SH-SY5Y (cell line): ENCODE measurements around the gene EVPL.

Experiments used
- GATA2 ChIP-seq: IDR thresholded peaks from 2 replicates; pipeline ENCODE4 v1.6.1; 2011; ENCODE audit warnings: mild to moderate bottlenecking, low read depth, low read length
- GATA3 ChIP-seq: IDR thresholded peaks from 2 replicates; pipeline ENCODE4 v1.6.1; 2011; ENCODE audit warnings: low read depth, mild to moderate bottlenecking, low read length, moderate library complexity

The EVPL gene

DNA sequence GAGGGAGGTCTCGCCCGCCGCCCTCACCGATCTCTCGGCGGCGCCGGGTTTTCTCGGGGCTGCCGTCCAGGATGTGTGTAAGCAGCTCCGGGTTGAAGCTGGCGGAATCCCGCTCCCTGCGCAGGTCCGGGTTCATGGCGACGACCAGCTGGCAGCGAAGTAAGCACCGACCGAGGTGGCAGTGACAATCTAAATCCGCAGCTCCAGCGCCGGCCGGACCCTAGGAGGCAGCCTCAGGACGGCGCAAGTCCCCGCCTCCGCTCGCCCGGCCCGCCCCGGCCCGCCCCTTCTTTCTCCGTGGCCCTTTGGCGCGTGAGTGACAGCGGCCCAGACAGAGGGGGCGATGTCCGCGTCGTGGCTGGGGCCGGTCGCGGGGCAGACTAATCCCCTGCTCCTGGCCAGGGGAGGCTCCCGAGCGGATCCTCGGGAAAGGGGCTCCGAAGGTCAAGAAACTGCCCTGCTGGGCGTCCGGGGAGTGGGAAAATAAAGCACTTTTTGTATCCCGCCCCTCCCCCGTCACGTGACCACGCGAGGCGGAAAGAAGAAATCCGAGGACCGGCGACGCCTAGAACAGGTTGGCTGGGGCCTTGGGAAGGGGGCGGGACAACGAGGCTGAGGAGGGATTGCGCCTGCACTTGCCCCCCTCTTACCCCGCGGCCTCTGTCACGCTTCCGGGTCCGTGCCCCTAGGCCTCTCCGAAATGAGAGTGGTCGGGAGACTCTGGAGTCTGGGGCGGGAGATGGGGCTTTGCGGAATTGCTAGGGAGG, 48.0 kb downstream of the EVPL start, which contains the start of the genes ACOX1 and TEN1:
Gene ACOX1, minus strand, starts transcription at position 229 of the 767 bp plus-strand sequence. Its CDS starts 93 bp downstream, at position 136.
Gene TEN1, plus strand, starts transcription at position 303 of the 767 bp plus-strand sequence. CDS start 6,953 bp downstream, outside the sequence.
- TF ChIP-seq GATA3 (no peak), GATA2 (no peak)

DNA sequence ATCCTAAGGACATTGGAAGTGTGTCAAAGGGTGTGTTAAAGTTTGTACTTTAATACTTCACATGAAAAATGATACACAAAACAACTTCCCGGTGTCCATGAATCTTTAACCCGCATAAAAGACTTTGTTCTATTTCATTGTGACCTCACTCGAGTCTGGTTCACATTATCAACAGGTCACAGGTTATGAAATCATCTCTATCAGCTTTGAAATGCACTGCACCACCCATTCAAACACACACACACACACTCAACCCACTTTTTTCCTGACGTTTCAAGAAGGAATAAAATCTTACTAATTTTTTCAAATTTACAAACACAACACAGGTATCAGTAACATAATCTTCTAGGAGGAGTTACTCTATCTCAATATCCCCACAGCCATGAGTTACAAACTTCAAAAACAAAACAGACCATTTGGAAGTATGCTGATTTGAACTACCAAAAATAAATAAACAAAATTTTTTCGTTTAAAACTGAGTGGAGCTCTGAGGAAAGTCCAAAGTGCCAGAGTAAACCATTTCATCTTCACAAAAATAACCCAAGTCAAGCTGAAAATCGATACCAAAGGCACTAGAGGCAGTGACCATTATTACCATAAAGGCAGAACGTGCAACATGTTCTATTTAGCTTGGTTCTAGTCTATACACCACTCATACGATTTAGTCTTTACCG, 50.8 kb downstream of the EVPL start:
- no peak for TF ChIP-seq GATA3
- no peak for TF ChIP-seq GATA2

- no peak for TF ChIP-seq GATA2
- no peak for TF ChIP-seq GATA3
These were observed 51.3 kb downstream of the EVPL start for GRCh38 chr17:75975757-75976174.

DNA sequence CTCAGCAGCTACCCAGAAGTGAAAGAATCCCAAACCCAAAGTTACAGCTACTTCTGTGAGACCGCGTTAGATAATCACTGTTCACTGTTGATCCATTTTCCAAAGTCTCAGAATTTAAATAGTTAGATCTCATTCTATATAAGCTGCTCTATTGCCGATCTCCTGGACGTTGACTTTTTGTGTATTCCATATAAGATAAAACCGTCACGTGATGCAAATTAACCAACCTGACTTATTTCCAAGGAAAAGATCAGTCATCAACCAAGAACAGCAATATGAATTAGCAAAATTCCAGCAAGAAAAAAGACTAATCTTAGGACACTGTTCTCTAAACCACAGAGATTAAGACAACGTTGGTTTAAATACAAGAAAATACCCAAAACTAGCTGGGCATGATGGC, 56.5 kb downstream of the EVPL start:
- no peak for TF ChIP-seq GATA2
- no peak for TF ChIP-seq GATA3

DNA sequence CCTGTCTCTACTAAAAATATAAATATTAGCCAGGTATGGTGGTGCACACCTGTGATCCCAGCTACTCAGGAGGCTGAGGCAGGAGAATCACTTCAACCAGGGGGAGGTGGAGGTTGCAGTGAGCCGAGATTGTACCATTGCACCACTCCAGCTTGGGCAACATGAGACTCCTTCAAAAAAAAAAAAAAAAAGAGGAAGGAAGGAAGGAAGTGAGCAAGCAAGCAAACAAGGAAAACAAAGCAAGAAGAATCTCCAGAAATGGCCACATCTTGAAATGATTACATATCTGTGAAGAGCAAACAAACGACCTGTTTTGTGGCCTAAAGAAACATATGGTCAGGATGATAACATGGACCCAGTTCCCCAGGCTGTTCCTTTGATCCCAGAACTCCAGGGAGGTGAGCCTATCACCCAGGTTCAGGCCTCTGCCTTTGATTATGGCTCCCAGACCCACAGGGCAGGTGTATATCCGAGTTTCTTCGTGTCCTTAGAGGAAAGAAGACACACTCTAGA, 57.0 kb downstream of the EVPL start:
- no peak for TF ChIP-seq GATA3
- TF ChIP-seq GATA2: no peak

DNA sequence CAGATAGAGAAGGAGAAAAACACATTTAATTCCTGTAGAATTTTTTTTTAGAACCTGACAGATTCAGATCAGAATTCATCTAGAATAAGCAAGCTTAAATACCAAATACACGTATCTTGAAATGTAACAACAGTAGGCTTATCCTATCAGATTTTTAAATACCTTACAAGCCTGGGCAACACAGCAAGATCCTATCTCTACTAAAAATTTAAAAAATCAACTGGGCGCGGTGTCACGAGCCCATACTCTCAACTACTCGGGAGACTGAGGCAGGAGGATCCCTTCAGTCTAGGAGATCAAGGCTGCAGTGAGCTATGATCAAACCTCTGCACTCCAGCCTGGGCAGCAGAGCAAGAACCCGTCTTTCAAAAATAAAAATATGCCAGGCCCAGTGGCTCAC, 61.6 kb downstream of the EVPL start:
- TF ChIP-seq GATA2: no peak
- no peak for TF ChIP-seq GATA3

- no peak for TF ChIP-seq GATA3
- TF ChIP-seq GATA2: no peak
These were observed 67.1 kb downstream of the EVPL start for GRCh38 chr17:75959839-75960511.

DNA sequence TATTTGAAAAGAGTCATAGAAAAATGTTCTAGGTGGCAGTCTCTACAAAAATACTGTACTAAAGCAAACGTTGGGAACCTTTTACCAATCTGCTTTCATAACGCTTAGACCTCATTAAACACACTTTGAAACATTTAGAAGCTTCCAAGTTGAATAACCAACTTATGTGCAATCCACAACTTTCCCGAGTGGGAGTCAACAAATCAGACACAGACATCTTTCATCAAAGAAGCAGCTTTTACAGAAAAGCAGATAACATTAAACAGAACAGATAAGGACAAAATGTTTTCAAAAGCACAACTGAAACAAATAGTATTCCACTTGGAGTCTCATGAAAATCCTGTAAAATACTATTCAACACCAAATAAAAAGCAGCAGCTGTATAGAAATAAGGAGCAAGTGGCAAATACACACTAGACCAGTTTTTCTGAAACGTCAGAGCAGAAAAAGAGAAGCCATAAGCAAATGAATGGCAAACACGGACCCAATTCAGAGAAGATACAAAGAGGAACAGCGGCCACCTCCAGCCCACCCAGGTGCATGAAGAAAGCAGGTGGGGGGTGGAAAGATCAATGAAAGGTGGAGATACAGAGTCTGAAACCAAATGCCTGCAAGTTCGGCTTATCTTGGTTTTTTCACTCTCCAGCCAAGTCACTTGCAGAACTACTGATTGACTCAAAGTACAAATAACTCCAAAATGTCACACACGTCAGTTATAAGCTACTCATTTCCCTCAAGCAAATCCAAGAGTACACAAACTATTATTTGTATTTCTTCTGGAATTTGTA, 67.9 kb downstream of the EVPL start:
- TF ChIP-seq GATA3: no peak
